GM23338 (cell line): ENCODE data around the gene FAM13A. TPM values are rescaled to one million over a fixed set of nuclear protein-coding genes. Genes with fewer than 3 reads are reported as not detected.

ENCODE experiments used
- ATAC-seq: fragments of 200-7000 bp; cut with Tn5 transposase; 3 replicates; pipeline ENCODE4 v1.9.1; 2020
- DNase-seq: peaks from one replicate; pipeline ENCODE4 v3.0.0-alpha.2; 2015; ENCODE audit warnings: low spot score
- H2AFZ ChIP-seq: fragments of 200-600 bp; sonication (generic); 2 replicates; pipeline ENCODE4 v1.8.0; 2016; ENCODE audit warnings: antibody characterized with exemption, mild to moderate bottlenecking, moderate library complexity
- H3F3A ChIP-seq: fragments of 200-600 bp; sonication (generic); replicated peaks from 2 replicates; pipeline ENCODE4 v1.8.0; 2017; ENCODE audit warnings: antibody characterized with exemption, mixed run types, low read depth
- H3K27ac ChIP-seq: fragments of 200-600 bp; sonication (generic); 2 replicates; pipeline ENCODE4 v1.6.1; 2016; ENCODE audit warnings: low read depth
- H3K27me3 ChIP-seq: fragments of 200-600 bp; sonication (generic); 2 replicates; pipeline ENCODE4 v1.8.0; 2016; ENCODE audit warnings: mild to moderate bottlenecking, mixed run types, moderate library complexity; ENCODE audit not compliant: insufficient read depth
- H3K36me3 ChIP-seq: fragments of 200-600 bp; sonication (generic); 2 replicates; pipeline ENCODE4 v1.8.0; 2016; ENCODE audit warnings: mild to moderate bottlenecking; ENCODE audit not compliant: insufficient read depth
- H3K4me1 ChIP-seq: fragments of 200-600 bp; sonication (generic); 2 replicates; pipeline ENCODE4 v1.8.0; 2016; ENCODE audit warnings: mild to moderate bottlenecking, moderate library complexity; ENCODE audit not compliant: insufficient read depth
- H3K4me2 ChIP-seq: fragments of 200-600 bp; sonication (generic); 2 replicates; pipeline ENCODE4 v1.7.1; 2017; ENCODE audit warnings: mixed run types
- H3K4me3 ChIP-seq: fragments of 200-600 bp; sonication (generic); 2 replicates; pipeline ENCODE4 v1.6.1; 2016; ENCODE audit warnings: mixed run types
- H3K79me2 ChIP-seq: fragments of 200-600 bp; sonication (generic); replicated peaks from 2 replicates; pipeline ENCODE4 v1.8.0; 2017; ENCODE audit warnings: mild to moderate bottlenecking; ENCODE audit not compliant: insufficient read depth
- H3K9me2 ChIP-seq: fragments of 200-600 bp; sonication (generic); 2 replicates; pipeline ENCODE4 v1.8.0; 2017; ENCODE audit not compliant: insufficient read depth
- H4K20me1 ChIP-seq: fragments of 200-600 bp; sonication (generic); replicated peaks from 2 replicates; pipeline ENCODE4 v1.8.0; 2017; ENCODE audit warnings: mild to moderate bottlenecking; ENCODE audit not compliant: insufficient read depth
- H3K27ac Mint-ChIP-seq: 2 replicates; pipeline ENCODE4 v1.8.0; 2020; ENCODE audit warnings: inconsistent platforms, mild to moderate bottlenecking, moderate library complexity, mixed read lengths
- H3K27me3 Mint-ChIP-seq: 3 replicates; pipeline ENCODE4 v1.8.0; 2022; ENCODE audit warnings: low read depth, mild to moderate bottlenecking, moderate library complexity, mixed read lengths, inconsistent platforms; ENCODE audit not compliant: insufficient read depth, poor library complexity
- H3K36me3 Mint-ChIP-seq: 3 replicates; pipeline ENCODE4 v1.8.0; 2021; ENCODE audit warnings: low read depth, mild to moderate bottlenecking, inconsistent platforms, moderate library complexity, mixed read lengths
- H3K4me1 Mint-ChIP-seq: 3 replicates; pipeline ENCODE4 v1.8.0; 2020; ENCODE audit warnings: mild to moderate bottlenecking, inconsistent platforms, mixed read lengths
- H3K4me3 Mint-ChIP-seq: 3 replicates; pipeline ENCODE4 v1.8.0; 2021; ENCODE audit warnings: moderate library complexity, mild to moderate bottlenecking, inconsistent platforms, mixed read lengths
- H3K9me3 Mint-ChIP-seq: 3 replicates; pipeline ENCODE4 v1.8.0; 2020; ENCODE audit warnings: moderate library complexity, mild to moderate bottlenecking, inconsistent platforms, mixed read lengths
- CREB1 ChIP-seq: fragments of 250-450 bp; sonication (Bioruptor Pico); IDR thresholded peaks from 2 replicates; pipeline ENCODE4 v1.5.0; 2020; ENCODE audit warnings: low read depth, mild to moderate bottlenecking, moderate library complexity
- CTCF ChIP-seq, 2 experiments: fragments of 200-600 bp in 1 of 2; sonication (generic) in 1 of 2; conservative IDR thresholded peaks; 2 replicates each; pipeline versions ENCODE4 v1.5.1 to v1.6.1; 2016 to 2017; ENCODE audit warnings: antibody characterized with exemption in 2 of 2, low read depth in 2 of 2, mild to moderate bottlenecking in 2 of 2, moderate library complexity in 1 of 2
- EZH2 ChIP-seq: fragments of 200-600 bp; sonication (generic); IDR thresholded peaks from one replicate; pipeline ENCODE4 v1.8.0; 2017; ENCODE audit warnings: antibody characterized with exemption, mild to moderate bottlenecking, low read depth; ENCODE audit not compliant: unreplicated experiment
- EZH2phosphoT487 ChIP-seq: fragments of 200-600 bp; sonication (generic); IDR thresholded peaks from one replicate; pipeline ENCODE4 v1.8.1; 2018; ENCODE audit warnings: antibody characterized with exemption; ENCODE audit not compliant: unreplicated experiment
- NANOG ChIP-seq: IDR thresholded peaks from 2 replicates; pipeline ENCODE4 v1.6.1; 2016; ENCODE audit warnings: antibody characterized with exemption, borderline replicate concordance
- POLR2AphosphoS5 ChIP-seq: IDR thresholded peaks from 2 replicates; pipeline ENCODE4 v1.6.1; 2016; ENCODE audit warnings: antibody characterized with exemption, low read depth
- STAT1 ChIP-seq: IDR thresholded peaks from one replicate; pipeline ENCODE4 v1.6.1; 2016; ENCODE audit warnings: antibody characterized with exemption; ENCODE audit not compliant: unreplicated experiment
- ZNF114 ChIP-seq: fragments of 250-450 bp; sonication (Bioruptor Pico); IDR thresholded peaks from 2 replicates; pipeline ENCODE4 v1.5.0; 2020; ENCODE audit warnings: mild to moderate bottlenecking, moderate library complexity
- polyA plus RNA-seq: library from polyadenylated mRNA; unstranded; fragments of >200 nt; fragmentation: Nextera tagmentation; extraction: Ambion mirVana; gene quantifications from 2 replicates; pipeline ENCODE4 v1.2.1, GENCODE V29; 2016
- total RNA-seq: library from RNA; depleted of rRNA; stranded (reverse); fragments of >200 nt; shearing (Covaris generic); gene quantifications from 2 replicates; pipeline ENCODE4 v1.2.3, GENCODE V29; 2014
- TF ChIP-seq, protein P1 (sequence below): IDR thresholded peaks from 2 replicates; pipeline ENCODE4 v1.6.1; 2016; ENCODE audit warnings: antibody characterized with exemption
- TF ChIP-seq, protein P2 (sequence below): IDR thresholded peaks from one replicate; pipeline ENCODE4 v1.6.1; 2018; ENCODE audit warnings: antibody characterized with exemption; ENCODE audit not compliant: unreplicated experiment

FAM13A gene
- total and polyA plus RNA-seq, 2 experiments from 2014 or later, result 13.9 to 28.4 TPM

GRCh38 chr4:89069481-89069880 lies 12.5 kb upstream of the FAM13A start:
- DNase-seq, result no peak
- Mint-ChIP-seq H3K36me3 (peaks cover 7% of the 10 kb centered on the region; the same call in 2 of the 3 replicates), H3K4me3 (no peak overlapping the region), H3K4me1 (no peaks in the 10 kb centered on the region), H3K27ac (no peak overlapping the region), H3K27me3 (no peaks in the 10 kb centered on the region), H3K9me3 (peaks cover 14% of the 10 kb centered on the region; the same call in 2 of the 3 replicates)
- H3F3A ChIP-seq, result no peaks in the 10 kb centered on the region
- H3K36me3 ChIP-seq, result no peaks in the 10 kb centered on the region
- no peaks in the 10 kb centered on the region for H4K20me1 ChIP-seq
- 0 out of 2 replicates have a peak, but pooled peaks cover 2% of the 10 kb centered on the region for H3K9me2 ChIP-seq
- no peaks in the 10 kb centered on the region for H3K4me1 ChIP-seq
- TF ChIP-seq, protein P1, sequence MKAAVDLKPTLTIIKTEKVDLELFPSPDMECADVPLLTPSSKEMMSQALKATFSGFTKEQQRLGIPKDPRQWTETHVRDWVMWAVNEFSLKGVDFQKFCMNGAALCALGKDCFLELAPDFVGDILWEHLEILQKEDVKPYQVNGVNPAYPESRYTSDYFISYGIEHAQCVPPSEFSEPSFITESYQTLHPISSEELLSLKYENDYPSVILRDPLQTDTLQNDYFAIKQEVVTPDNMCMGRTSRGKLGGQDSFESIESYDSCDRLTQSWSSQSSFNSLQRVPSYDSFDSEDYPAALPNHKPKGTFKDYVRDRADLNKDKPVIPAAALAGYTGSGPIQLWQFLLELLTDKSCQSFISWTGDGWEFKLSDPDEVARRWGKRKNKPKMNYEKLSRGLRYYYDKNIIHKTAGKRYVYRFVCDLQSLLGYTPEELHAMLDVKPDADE, result no peak
- no peak for TF ChIP-seq EZH2phosphoT487
- no peak for TF ChIP-seq POLR2AphosphoS5
- TF ChIP-seq CREB1 (CRISPR knock-in tag), result no peak
- TF ChIP-seq STAT1, result no peak
- no peak for TF ChIP-seq EZH2
- TF ChIP-seq, protein P2, sequence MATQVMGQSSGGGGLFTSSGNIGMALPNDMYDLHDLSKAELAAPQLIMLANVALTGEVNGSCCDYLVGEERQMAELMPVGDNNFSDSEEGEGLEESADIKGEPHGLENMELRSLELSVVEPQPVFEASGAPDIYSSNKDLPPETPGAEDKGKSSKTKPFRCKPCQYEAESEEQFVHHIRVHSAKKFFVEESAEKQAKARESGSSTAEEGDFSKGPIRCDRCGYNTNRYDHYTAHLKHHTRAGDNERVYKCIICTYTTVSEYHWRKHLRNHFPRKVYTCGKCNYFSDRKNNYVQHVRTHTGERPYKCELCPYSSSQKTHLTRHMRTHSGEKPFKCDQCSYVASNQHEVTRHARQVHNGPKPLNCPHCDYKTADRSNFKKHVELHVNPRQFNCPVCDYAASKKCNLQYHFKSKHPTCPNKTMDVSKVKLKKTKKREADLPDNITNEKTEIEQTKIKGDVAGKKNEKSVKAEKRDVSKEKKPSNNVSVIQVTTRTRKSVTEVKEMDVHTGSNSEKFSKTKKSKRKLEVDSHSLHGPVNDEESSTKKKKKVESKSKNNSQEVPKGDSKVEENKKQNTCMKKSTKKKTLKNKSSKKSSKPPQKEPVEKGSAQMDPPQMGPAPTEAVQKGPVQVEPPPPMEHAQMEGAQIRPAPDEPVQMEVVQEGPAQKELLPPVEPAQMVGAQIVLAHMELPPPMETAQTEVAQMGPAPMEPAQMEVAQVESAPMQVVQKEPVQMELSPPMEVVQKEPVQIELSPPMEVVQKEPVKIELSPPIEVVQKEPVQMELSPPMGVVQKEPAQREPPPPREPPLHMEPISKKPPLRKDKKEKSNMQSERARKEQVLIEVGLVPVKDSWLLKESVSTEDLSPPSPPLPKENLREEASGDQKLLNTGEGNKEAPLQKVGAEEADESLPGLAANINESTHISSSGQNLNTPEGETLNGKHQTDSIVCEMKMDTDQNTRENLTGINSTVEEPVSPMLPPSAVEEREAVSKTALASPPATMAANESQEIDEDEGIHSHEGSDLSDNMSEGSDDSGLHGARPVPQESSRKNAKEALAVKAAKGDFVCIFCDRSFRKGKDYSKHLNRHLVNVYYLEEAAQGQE, result no peak
- no peak for TF ChIP-seq ZNF114 (CRISPR knock-in tag)
- no peak for TF ChIP-seq NANOG
- no peak for TF ChIP-seq CTCF (conservative IDR thresholded peaks at IDR 0.05; ENCODE audit: low read depth in 2 of 2)
- H3K27ac ChIP-seq, result no peak overlapping the region
- no peak overlapping the region for H3K4me2 ChIP-seq
- H3K79me2 ChIP-seq, result no peaks in the 10 kb centered on the region
- H3K4me3 ChIP-seq, result no peak overlapping the region
- H3K27me3 ChIP-seq, result no peaks in the 10 kb centered on the region
- ATAC-seq, result no peak
- H2AFZ ChIP-seq, result no peak overlapping the region
